GM06990 (cell line): ENCODE results near the gene SLMAP.

ENCODE experiments used
- DNase-seq: peaks from one replicate; pipeline ENCODE4 v3.0.0-alpha.2; 2011; ENCODE audit not compliant: insufficient read length; ENCODE audit errors: extremely low read depth
- H3K27me3 ChIP-seq: replicated peaks from 2 replicates; pipeline ENCODE4 v1.6.0; 2011; ENCODE audit warnings: low read length; ENCODE audit not compliant: control insufficient read depth, insufficient read depth
- H3K36me3 ChIP-seq: 2 replicates; pipeline ENCODE4 v1.5.1; 2011; ENCODE audit warnings: low read length; ENCODE audit not compliant: control insufficient read depth, insufficient read depth
- H3K4me3 ChIP-seq: replicated peaks from 2 replicates; pipeline ENCODE4 v1.5.1; 2011; ENCODE audit warnings: low read depth, mild to moderate bottlenecking, control low read depth, low read length
- CTCF ChIP-seq: IDR thresholded peaks from 2 replicates; pipeline ENCODE4 v1.5.1; 2011; ENCODE audit warnings: low read length, control low read depth, mild to moderate bottlenecking, inconsistent platforms; ENCODE audit not compliant: insufficient read depth, poor library complexity, severe bottlenecking

Gene SLMAP

GRCh38 chr3:57740027-57740426 lies 16.1 kb upstream of the SLMAP start:
- Histone ChIP-seq H3K4me3 (no peak overlapping the region), H3K27me3 (no peaks in the 10 kb centered on the region), H3K36me3 (no peaks in the 10 kb centered on the region)
- no peak for TF ChIP-seq CTCF
- DNase-seq = no peak

GRCh38 chr3:57743496-57743895 lies 12.6 kb upstream of the SLMAP start:
- DNase-seq = no peak
- Histone ChIP-seq H3K36me3 (no peaks in the 10 kb centered on the region), H3K4me3 (no peak overlapping the region), H3K27me3 (no peaks in the 10 kb centered on the region)
- TF ChIP-seq CTCF = no peak

- no peak for TF ChIP-seq CTCF
- H3K4me3 ChIP-seq = no peak overlapping the region
- H3K27me3 ChIP-seq = no peaks in the 10 kb centered on the region
- no peak for DNase-seq
- H3K36me3 ChIP-seq = no peaks in the 10 kb centered on the region
These were observed 11.0 kb upstream of the SLMAP start for GRCh38 chr3:57745101-57745500.

GRCh38 chr3:57746156-57747010 lies 9.7 kb upstream of the SLMAP start:
- DNase-seq = no peak
- no peak for TF ChIP-seq CTCF

GRCh38 chr3:57749542-57749941 lies 6.6 kb upstream of the SLMAP start:
- DNase-seq = no peak
- TF ChIP-seq CTCF = no peak

More at GRCh38 chr3:57746156-57747010, 9.7 kb upstream of the SLMAP start:
- Histone ChIP-seq H3K27me3 (no peaks in the 10 kb centered on the region), H3K36me3 (no peaks in the 10 kb centered on the region), H3K4me3 (no peak overlapping the region)

More at GRCh38 chr3:57749542-57749941, 6.6 kb upstream of the SLMAP start:
- no peaks in the 10 kb centered on the region for H3K27me3 ChIP-seq
- no peak overlapping the region for H3K4me3 ChIP-seq
- no peaks in the 10 kb centered on the region for H3K36me3 ChIP-seq
